PC-9 (cell line): ENCODE results near the gene CELF4.

Experiments
- EZH2 ChIP-seq: fragments of 200-600 bp; sonication (generic); IDR thresholded peaks from 2 replicates; pipeline ENCODE4 v1.8.0; 2017; ENCODE audit warnings: antibody characterized with exemption, low read depth
- TF ChIP-seq, protein P1 (sequence below): fragments of 200-600 bp; sonication (generic); conservative IDR thresholded peaks from 2 replicates; pipeline ENCODE4 v1.6.1; 2017; ENCODE audit warnings: mixed run types, antibody characterized with exemption, mild to moderate bottlenecking, moderate library complexity

DNA sequence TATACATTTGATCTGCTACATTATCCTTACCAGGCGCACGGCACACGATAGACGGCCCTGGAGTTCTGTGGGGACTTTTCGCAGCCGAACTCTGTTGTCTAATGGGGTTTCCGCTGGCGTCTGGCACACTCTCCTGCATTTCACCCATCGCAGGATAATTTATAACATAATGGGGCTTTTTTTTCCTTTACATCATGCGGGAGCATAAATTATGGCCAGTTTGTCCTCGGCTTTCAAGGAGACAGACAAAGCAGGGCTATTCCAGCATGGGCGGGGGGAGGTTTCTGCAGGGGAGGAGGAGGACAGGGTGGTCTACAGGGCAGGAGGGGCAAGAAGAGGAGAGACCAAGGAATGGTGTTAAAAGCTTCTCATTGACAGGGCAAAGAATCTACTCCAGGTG lies 279.8 kb downstream of the CELF4 start:
- TF ChIP-seq, protein P1, sequence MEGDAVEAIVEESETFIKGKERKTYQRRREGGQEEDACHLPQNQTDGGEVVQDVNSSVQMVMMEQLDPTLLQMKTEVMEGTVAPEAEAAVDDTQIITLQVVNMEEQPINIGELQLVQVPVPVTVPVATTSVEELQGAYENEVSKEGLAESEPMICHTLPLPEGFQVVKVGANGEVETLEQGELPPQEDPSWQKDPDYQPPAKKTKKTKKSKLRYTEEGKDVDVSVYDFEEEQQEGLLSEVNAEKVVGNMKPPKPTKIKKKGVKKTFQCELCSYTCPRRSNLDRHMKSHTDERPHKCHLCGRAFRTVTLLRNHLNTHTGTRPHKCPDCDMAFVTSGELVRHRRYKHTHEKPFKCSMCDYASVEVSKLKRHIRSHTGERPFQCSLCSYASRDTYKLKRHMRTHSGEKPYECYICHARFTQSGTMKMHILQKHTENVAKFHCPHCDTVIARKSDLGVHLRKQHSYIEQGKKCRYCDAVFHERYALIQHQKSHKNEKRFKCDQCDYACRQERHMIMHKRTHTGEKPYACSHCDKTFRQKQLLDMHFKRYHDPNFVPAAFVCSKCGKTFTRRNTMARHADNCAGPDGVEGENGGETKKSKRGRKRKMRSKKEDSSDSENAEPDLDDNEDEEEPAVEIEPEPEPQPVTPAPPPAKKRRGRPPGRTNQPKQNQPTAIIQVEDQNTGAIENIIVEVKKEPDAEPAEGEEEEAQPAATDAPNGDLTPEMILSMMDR = no peak
- TF ChIP-seq EZH2 = no peak
